ENCODE measurements around the gene FCGR3A. TPM values are rescaled to one million over a fixed set of nuclear protein-coding genes. Genes with fewer than 3 reads are reported as not detected.
A peak's percentile ranks its signal among the peaks of the same experiment; 100 is the strongest.
"Not testable (repeated sequence)": the region's sequence is repeated elsewhere in the genome, so short reads cannot be mapped to it uniquely, and the experiment has no call there.

Gene FCGR3A
- total RNA-seq, 2 experiments from 2014 or later = 0.61 to 1.6 TPM

GRCh38 chr1:161548749-161549406 lies 740 bp downstream of the FCGR3A start:
- H3K9me3 Mint-ChIP-seq (ENCODE audit: low read depth); H3K4me3 Mint-ChIP-seq; H3K27ac Mint-ChIP-seq; DNase-seq; H3K36me3 Mint-ChIP-seq; H3K27me3 Mint-ChIP-seq; ATAC-seq; CTCF ChIA-PET: not testable (repeated sequence)
- peaks cover 25% of the 10 kb centered on the region for H3K4me1 Mint-ChIP-seq

GRCh38 chr1:161547995-161548741 lies 1.4 kb downstream of the FCGR3A start:
- peaks cover 32% of the 10 kb centered on the region for H3K4me1 Mint-ChIP-seq
- not testable (repeated sequence) for H3K9me3 Mint-ChIP-seq (ENCODE audit: low read depth)

GRCh38 chr1:161545005-161545731 lies 4.5 kb downstream of the FCGR3A start:
- peak; percentile 29 for ATAC-seq
- H3K36me3 Mint-ChIP-seq; H3K27me3 Mint-ChIP-seq; H3K4me3 Mint-ChIP-seq; H3K9me3 Mint-ChIP-seq (ENCODE audit: low read depth): not testable (repeated sequence)
- peak; percentile 71 for DNase-seq
- Mint-ChIP-seq H3K27ac (peak overlapping the region; percentile 75), H3K4me1 (peaks cover 57% of the 10 kb centered on the region)
- CTCF ChIA-PET = interaction anchor here (0.6 kb wide), 1 partner anchor 1219 kb away, joined by 3 read pairs; no protein-coding TSS in a partner anchor

More at GRCh38 chr1:161547995-161548741, 1.4 kb downstream of the FCGR3A start:
- H3K4me3 Mint-ChIP-seq, H3K36me3 Mint-ChIP-seq, H3K27me3 Mint-ChIP-seq, H3K27ac Mint-ChIP-seq, CTCF ChIA-PET, ATAC-seq, DNase-seq: not testable (repeated sequence)

DNA sequence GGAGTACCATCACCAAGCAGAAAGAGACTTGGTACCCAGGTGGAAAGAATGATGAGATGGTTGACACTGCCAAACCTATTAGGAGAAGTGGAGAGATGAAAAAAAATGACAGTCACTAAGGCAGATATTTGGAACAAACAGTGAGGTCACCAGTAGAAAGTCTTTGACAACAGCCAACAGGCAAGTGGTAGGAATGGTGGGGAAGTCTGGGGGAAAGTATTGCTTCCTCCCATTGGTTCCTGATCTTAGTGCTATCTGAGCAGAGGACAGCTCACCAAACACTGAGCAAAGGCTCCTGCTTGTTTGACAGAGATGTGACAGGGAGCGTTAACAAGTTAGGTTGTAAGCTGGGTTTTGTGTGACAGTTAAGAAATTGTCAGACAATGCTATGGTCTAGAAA lies 6.5 kb downstream of the FCGR3A start:
- peak overlapping the region; percentile 90 for H3K27ac Mint-ChIP-seq
- H3K27me3 Mint-ChIP-seq; H3K36me3 Mint-ChIP-seq; ATAC-seq; CTCF ChIA-PET; H3K4me3 Mint-ChIP-seq; H3K9me3 Mint-ChIP-seq (ENCODE audit: low read depth); DNase-seq: not testable (repeated sequence)
- H3K4me1 Mint-ChIP-seq = peaks cover 59% of the 10 kb centered on the region

DNA sequence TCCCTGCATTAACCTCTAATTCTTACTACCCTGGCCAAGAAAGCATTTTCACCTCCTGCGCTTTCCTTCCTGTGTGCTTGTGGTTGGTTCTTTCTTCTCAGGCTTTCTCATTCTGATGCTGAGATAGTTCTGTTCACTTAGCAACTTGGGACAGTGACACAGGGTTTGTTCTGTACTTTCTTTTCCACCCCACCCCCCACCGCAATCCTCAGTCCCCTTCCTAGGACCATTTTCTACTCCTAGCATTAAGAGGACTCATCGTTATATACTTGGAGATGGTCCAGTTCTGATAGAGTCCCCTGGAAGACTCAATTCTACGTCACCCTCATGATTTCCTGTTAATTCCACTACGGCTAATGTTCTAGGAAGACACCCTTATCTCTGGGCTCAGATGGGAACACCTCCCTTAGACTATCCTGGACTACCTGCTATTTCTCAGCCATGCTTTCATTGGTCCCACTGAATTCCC lies 7.5 kb downstream of the FCGR3A start:
- peak; percentile 62 for ATAC-seq
- H3K36me3 Mint-ChIP-seq; H3K9me3 Mint-ChIP-seq (ENCODE audit: low read depth); H3K27me3 Mint-ChIP-seq: not testable (repeated sequence)
- CTCF ChIA-PET = interaction anchor here (1.1 kb wide), 1 partner anchor 10 kb away, joined by 3 read pairs; no protein-coding TSS in a partner anchor
- H3K4me1 Mint-ChIP-seq = peaks cover 64% of the 10 kb centered on the region
- peak overlapping the region; percentile 58 for H3K4me3 Mint-ChIP-seq
- peak; percentile 84 for DNase-seq
- H3K27ac Mint-ChIP-seq = peak overlapping the region; percentile 90

- DNase-seq (peak; percentile 64), ATAC-seq (peak; percentile 43)
- CTCF ChIA-PET = interaction anchor here (1.5 to 1.8 kb wide), 3 partner anchors 10 to 198 kb away, joined by 4 to 11 read pairs (median 5); no protein-coding TSS in a partner anchor
- peak overlapping the region; percentile 96 for H3K27ac Mint-ChIP-seq
- not testable (repeated sequence) for H3K9me3 Mint-ChIP-seq (ENCODE audit: low read depth); H3K36me3 Mint-ChIP-seq; H3K27me3 Mint-ChIP-seq
- peaks cover 59% of the 10 kb centered on the region for H3K4me1 Mint-ChIP-seq
- peak overlapping the region; percentile 84 for H3K4me3 Mint-ChIP-seq
Measured at GRCh38 chr1:161540570-161540960, 9.1 kb downstream of the FCGR3A start.

DNA sequence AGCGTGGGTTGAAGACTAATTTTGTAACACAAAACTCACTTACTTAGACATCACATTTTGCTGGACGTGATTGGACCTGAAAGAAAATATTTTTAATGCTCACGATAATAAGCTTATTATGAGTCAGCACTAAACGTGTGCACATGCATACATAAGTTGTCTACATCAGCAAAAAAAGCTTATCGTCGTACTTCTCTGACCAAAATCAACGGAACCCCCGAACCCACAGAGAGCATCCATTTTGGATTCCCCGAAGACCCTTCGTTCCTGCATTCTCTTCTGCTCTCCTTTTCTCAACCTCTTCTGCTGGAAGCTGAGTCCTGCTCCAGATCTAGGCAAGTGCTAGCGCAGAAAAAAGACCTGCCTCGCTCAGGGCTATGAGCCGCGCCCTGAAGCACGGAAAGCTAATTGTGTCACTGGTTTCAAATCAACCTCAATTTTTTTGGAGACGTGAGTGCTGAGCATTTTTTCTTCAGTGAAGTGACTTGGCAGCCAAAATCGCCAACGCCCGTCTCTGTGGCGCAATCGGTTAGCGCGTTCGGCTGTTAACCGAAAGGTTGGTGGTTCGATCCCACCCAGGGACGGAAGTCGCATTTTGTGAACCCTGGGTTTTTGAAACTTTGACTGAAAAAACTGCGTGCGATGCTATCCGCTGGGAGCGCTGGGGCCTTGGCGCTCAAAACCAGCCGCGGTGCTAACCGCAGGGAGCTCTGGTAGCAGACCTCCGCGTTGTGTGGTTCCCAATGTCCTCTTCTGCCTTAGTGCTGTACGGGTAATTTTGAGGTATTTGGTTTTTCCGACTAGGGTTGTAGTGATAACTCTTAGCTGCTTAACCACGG lies 9.7 kb downstream of the FCGR3A start:
- not testable (repeated sequence) for H3K9me3 Mint-ChIP-seq (ENCODE audit: low read depth); H3K36me3 Mint-ChIP-seq; H3K27me3 Mint-ChIP-seq
- peak overlapping the region; percentile 96 for H3K27ac Mint-ChIP-seq
- DNase-seq = peak; percentile 95
- H3K4me3 Mint-ChIP-seq = peak overlapping the region; percentile 84
- peaks cover 53% of the 10 kb centered on the region for H3K4me1 Mint-ChIP-seq
- CTCF ChIA-PET = interaction anchor here (0.9 to 1.8 kb wide), 4 partner anchors 9 to 200 kb away, joined by 3 to 11 read pairs (median 4); no protein-coding TSS in a partner anchor
- peak; percentile 64 for ATAC-seq

- H3K27ac Mint-ChIP-seq; H3K27me3 Mint-ChIP-seq; H3K9me3 Mint-ChIP-seq (ENCODE audit: low read depth); ATAC-seq; H3K36me3 Mint-ChIP-seq; DNase-seq: not testable (repeated sequence)
- peaks cover 49% of the 10 kb centered on the region for H3K4me1 Mint-ChIP-seq
- peak overlapping the region; percentile 84 for H3K4me3 Mint-ChIP-seq
- CTCF ChIA-PET = interaction anchor here (0.9 to 1.8 kb wide), 4 partner anchors 8 to 200 kb away, joined by 3 to 11 read pairs (median 4); no protein-coding TSS in a partner anchor
Measured at GRCh38 chr1:161538925-161539479, 10.6 kb downstream of the FCGR3A start.

- H3K36me3 Mint-ChIP-seq; H3K27ac Mint-ChIP-seq; H3K27me3 Mint-ChIP-seq; ATAC-seq; H3K9me3 Mint-ChIP-seq (ENCODE audit: low read depth); CTCF ChIA-PET; DNase-seq; H3K4me3 Mint-ChIP-seq: not testable (repeated sequence)
- peaks cover 35% of the 10 kb centered on the region for H3K4me1 Mint-ChIP-seq
Measured at GRCh38 chr1:161537068-161537669, 12.4 kb downstream of the FCGR3A start.

GRCh38 chr1:161532644-161533567 lies 16.7 kb downstream of the FCGR3A start:
- H3K4me3 Mint-ChIP-seq; ATAC-seq; DNase-seq; H3K27ac Mint-ChIP-seq; H3K9me3 Mint-ChIP-seq (ENCODE audit: low read depth); H3K36me3 Mint-ChIP-seq: not testable (repeated sequence)
- Mint-ChIP-seq H3K4me1 (peaks cover 20% of the 10 kb centered on the region), H3K27me3 (peaks cover 16% of the 10 kb centered on the region)
- CTCF ChIA-PET = interaction anchor here (0.6 to 1.2 kb wide), 3 partner anchors 9 to 209 kb away, joined by 3 to 5 read pairs (median 4); no protein-coding TSS in a partner anchor

DNA sequence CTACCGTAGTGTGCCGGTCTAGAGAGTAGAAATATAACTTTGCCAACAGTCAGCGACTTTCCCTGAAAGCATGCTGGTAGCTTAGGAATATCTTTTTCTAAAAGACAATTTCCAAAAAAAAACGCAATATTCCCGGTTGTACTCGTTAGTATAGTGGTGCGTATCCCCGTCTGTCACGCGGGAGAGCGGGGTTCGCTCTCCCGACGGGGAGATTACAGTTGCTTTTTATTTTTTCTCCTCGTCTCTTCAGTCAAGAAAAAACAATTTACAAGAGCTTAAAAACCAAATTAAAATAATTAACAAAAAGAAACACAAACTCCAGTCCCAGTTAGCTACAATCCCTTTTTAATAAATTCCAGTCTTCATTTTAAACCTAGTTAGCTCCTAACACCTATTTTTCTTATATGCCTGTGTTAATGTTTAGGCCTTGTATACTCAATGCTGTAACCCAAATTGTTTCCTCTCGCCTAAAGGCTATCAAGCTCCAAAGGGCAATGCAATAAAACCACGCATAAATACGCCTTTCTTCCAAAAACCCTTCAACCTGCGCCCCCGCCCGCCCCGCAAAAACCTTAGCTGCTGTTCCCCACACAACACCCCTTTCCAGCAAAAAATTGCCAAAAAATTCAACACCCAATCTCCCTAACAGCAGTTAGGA lies 17.5 kb downstream of the FCGR3A start:
- no peak for DNase-seq
- Mint-ChIP-seq H3K4me3 (no peak overlapping the region), H3K9me3 (ENCODE audit: low read depth) (no peaks in the 10 kb centered on the region), H3K27ac (peak overlapping the region; percentile 19), H3K36me3 (no peaks in the 10 kb centered on the region), H3K4me1 (peaks cover 15% of the 10 kb centered on the region), H3K27me3 (peaks cover 13% of the 10 kb centered on the region)
- CTCF ChIA-PET = interaction anchor here (0.6 to 2.5 kb wide), 4 partner anchors 8 to 209 kb away, joined by 3 to 11 read pairs (median 4); no protein-coding TSS in a partner anchor
- ATAC-seq = no peak

All from activated CD8-positive, alpha-beta memory T cell treated with anti-CD3 and anti-CD28 coated beads, Interleukin-2, amount 10 ng/mL, durations not matched to agents 7 days and 5 days (primary cell).